NCI-H2227 treated with DMSO at 0.1 percent for 48 hours (cell line): ENCODE results near the gene OXNAD1.

Source experiments
- DNase-seq: peaks from one replicate; lab custom pipeline; 2025; lab: John Stamatoyannopoulos, UW

Gene OXNAD1

DNA sequence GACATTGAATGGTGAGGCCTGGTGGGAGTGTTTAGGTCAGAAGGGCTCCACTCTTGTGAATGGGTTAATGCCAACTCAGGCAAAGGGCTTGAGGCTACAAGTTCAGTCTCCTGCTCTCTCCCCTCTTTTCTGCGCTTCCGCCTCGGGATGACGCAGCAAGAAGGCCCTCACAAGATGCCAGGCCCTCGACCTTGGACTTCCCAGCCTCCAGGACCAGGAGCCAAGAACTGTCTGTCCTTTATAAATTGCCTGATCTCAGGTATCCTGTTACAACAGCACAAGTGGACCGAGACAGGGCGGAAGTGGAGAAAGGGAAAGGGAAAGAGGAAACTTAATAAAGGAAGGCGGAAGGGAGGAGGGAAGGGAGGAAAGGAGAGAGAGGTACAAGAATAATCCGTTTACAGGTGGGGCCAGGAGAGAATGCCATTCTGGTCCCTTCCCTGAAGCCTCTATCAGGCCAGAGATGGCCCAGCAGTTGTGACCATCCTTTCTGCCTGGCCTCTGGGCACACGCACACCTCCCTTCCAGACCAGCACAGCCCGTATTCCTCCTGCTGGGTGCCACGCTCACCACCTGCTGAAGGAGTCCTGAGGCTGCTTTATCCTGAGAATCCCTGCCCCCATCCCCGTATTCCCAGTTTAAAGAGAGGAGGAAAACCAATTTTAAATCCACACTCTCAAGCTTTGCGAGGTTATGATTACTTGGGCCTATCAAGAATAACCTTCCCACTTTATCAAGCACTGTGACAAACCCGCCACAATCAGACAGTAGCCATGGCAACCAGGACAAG lies 64.2 kb downstream of the OXNAD1 start:
- peak; percentile 59 for DNase-seq

DNA sequence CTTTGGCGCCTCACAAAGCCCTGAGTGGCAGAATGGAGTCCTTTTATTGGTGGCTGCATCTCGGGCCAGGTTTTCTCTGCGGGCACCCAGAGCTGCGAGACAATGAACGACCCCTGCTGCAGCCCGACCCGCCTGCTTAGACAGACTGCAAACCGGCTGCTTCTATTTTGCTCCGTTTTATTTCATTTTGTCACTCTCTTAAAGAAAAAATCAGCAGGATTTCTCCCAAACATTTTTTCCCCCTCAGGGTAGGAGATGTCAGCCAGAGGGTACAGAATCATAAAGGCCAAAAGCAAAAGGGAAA lies 64.8 kb downstream of the OXNAD1 start:
- no peak for DNase-seq

DNA sequence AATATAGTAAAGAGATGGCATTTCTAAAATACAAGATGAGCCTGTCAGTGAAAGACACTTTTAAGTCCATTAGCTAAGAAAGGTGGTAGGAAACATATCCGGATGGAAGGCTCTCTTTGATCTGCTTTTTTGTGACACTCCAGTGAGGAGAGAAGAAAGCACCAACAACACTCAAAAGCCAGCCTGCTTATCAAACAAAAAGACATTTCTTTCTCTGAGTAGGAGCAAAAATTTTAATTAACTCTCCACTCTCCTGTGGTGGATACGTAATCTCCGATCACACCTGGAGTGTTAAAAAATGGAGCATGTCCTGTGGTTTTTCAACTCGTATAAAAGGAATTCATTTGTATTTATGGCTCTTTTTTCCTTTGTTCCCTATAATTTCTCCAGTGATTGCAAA lies 65.3 kb downstream of the OXNAD1 start:
- DNase-seq, result no peak

DNA sequence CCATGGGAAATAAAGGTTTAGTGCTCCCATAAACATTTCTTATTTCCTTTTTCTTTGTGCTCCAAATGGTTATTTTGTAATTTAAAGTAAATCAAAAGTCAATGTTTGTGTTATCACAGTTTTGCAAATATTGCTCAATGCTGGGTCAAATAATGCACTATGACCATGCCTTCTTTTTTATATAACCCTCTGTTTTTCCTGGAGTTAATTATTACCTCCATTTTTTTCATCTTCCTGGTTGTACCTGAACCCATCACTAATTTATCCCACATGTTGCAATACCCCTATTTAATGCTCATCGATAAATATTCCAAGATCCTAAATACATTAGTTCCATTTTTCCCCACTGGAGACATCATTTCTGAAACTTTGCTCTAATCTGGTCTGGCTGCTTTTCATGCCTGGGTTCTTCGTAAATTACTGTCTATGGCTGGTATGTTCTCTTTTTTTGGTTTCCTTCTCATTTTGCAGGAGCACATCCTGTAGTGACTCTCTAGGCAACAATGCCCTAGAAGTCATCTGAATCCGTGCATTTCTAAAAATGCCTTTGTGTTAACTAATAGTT lies 66.4 kb downstream of the OXNAD1 start:
- no peak for DNase-seq

DNA sequence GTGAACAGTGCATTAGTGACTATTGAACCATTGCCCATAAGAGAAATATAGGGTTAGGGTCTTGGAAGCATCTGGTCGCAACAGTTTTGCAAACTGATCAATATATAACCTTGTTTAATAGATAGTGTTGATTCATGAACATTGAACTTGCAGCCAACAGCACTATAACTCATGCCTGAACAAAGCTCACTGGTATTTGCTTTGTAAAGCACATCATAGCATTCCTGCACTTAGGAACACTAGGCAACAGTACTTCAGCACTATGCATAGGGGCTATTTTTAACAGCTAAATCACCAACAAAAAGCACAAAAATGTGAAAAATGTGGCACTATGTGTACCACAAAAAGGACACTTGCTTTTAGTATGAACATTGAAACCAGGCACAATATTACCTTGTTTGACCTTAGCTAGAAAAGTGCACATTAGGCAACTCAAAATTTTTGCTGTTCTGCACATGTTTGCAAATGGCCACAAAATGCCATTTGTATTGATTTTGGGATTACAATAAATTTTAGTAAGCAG lies 68.0 kb downstream of the OXNAD1 start:
- no peak for DNase-seq

GRCh38 chr3:16334909-16335308 lies 69.9 kb downstream of the OXNAD1 start:
- no peak for DNase-seq

DNA sequence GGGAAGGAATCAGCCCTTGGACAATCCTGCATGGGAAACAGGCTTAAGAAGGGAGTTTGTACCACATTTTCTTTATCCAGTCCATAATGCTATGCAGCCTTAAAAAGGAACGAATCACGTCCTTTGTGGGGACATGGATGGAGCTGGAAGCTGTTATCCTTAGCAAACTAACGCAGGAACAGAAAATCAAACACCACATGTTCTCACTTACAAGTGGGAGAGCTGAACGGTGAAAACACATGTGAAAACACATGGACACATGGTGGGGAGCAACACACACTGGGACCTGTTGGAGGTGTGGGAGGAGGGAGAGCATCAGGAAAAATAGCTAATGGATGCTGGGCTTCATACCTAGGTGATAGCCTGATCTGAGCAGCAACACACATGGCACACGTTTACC lies 70.3 kb downstream of the OXNAD1 start:
- DNase-seq, result no peak

- DNase-seq, result no peak
Observed at GRCh38 chr3:16335772-16336645, 71.0 kb downstream of the OXNAD1 start.

DNA sequence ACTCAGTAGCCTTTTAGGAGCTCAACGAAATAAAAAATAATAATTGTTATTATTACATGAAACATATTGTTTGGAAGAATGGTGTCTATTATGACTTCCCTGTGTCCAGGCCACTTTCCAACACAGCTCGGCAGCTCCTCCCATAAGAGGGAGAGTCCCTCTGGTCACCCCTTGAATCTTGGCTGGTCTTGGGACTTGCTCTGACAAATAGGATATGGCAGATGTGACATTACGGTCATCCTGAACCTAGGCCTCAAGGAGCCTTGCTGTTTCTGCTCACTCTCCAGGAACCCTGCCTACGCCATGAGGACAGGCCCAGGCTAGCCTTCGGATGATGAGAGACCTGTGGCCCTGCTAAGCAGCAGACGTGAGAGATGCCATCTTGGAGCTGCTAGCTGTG lies 71.8 kb downstream of the OXNAD1 start:
- DNase-seq, result no peak

- no peak for DNase-seq
Observed at GRCh38 chr3:16337856-16338540, 73.0 kb downstream of the OXNAD1 start.

DNA sequence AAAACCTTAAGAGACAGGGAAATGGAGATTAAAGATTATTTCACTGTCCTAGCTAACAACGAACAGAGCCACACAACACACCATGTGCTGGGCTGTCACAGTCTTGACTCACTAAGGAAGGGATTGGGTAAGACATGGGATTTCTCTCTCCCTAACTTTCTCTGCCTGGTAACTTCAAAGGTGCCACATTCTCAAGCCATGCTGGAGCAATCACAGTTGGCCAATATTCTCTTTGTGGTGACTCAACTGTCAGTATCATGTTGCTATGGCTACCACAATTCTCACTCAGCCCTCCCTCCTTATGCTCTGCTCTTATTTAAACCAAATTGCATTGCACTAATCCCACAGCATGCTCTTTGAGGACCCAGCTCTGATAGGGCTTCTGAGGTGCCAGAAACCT lies 74.0 kb downstream of the OXNAD1 start:
- DNase-seq, result no peak

DNA sequence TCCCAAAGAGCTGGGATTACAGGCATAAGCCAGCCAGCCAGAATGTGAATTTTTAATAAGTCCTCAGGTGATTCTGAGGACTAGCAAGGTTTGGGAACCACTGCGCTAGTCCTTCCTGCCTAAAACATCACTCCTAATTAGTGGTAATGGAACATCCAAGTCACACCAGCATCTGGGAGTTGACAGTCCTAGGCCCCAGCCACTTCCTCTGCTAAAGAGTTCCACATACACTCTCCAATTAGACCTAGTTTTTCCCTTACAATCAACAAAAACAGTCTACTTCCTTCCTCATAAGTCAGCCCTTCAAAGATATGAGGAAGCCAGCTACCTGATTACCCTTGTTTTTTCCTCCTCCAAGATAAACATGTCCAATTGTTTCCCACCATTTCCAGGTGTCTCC lies 78.1 kb downstream of the OXNAD1 start:
- DNase-seq, result no peak

DNA sequence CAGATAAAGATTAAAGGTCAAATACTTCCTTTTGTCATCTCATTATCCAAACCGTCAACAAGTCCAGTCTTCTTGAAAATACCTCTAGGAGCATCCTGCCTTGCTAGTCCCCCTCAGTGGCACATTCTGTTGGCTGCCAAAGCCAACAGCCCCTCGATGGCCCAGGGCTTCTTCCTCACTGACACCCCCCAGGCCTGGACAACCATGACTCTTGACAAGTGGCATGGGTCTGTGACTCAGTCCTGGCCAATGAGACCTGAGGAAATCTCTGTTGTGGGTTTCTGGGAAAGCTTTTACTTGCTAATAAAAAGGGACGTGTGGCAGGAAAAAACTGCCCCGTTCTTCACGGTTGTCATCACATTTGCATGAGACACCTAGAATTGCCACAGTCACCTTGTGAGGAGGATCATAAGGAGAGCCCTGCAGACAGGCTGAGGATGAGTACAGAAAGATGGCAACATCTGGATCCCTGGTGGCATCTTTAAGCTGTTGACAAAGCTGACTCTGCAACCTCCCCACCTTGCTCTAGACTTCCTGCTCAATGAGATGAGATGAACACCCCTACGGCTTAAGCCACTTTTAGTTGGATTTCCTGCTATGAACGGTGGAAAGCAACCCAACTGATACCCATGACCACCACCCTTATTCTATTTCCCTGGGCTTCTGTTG lies 81.5 kb downstream of the OXNAD1 start:
- no peak for DNase-seq

- DNase-seq, result no peak
Observed at GRCh38 chr3:16347548-16347947, 82.5 kb downstream of the OXNAD1 start.

- no peak for DNase-seq
Observed at GRCh38 chr3:16349986-16350596, 85.1 kb downstream of the OXNAD1 start.

- DNase-seq, result no peak
Observed at GRCh38 chr3:16350597-16351318, 85.7 kb downstream of the OXNAD1 start.

- DNase-seq, result peak; percentile 7
Observed at GRCh38 chr3:16352428-16352827, 87.4 kb downstream of the OXNAD1 start.

- no peak for DNase-seq
Observed at GRCh38 chr3:16354291-16354690, 89.3 kb downstream of the OXNAD1 start.
